CD4-positive, alpha-beta T cell treated with Interleukin-4 for 1 hour (primary cell): ENCODE results near the gene CYP46A1.

Experiments used
- DNase-seq, 2 donors: peaks; one replicate each; pipeline ENCODE4 v3.0.0-alpha.2; 2020 to 2022

The CYP46A1 gene

DNA sequence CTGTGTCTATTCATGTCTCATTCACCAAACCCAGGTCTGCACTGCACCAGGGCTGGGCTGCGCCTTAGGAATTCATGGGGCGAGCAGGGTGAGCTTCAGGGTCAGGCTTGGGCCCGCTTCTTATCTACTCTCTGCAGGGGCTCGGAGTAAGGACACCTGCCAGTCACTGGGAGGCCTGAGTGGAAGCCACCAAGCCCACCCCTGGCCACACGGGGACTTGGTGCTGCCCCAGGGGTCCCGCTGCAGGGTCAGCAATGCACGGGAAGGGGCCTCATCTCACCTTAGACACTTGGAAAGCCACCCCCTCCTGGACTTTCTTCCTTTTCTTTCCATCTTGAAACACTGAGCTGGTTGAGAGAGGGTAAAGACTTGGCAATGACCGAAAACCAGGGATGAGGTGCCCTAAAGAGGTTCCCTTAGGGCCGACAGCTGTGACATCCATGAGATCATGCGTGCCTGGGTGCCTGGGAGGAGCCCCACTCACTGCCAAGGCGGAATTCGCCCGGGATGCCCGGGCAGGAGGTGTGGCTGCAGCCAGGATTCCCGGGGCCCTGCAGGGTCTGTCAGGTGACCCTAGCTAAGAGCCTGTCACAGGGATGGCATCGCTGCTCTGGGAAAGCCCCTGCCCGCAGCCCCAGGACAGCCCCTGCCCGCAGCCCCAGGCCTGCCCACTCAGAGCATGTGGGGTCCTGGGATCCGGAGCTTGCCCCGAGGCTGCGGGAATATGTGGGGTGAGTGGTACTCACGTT is 63.7 kb downstream of the CYP46A1 start:
- no peak for DNase-seq

DNA sequence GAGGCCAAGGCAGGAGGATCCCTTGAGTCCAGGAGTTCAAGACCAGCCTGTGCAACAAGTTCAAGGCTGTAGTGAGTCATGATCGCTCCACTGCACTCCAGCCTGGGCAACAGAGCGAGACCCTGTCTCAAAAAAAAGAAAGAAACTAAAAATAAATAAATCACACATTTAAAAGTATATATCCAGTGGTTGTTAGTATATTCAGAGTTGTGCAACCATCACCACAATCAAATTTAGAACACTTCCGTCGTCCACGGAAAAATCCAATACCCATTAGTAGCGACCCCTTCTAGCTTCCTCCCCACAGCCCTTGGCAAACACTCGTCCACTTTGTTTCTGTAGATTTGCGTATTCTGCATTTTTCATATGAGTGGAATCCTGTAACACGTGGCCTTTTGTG is 64.4 kb downstream of the CYP46A1 start:
- DNase-seq: no peak

DNA sequence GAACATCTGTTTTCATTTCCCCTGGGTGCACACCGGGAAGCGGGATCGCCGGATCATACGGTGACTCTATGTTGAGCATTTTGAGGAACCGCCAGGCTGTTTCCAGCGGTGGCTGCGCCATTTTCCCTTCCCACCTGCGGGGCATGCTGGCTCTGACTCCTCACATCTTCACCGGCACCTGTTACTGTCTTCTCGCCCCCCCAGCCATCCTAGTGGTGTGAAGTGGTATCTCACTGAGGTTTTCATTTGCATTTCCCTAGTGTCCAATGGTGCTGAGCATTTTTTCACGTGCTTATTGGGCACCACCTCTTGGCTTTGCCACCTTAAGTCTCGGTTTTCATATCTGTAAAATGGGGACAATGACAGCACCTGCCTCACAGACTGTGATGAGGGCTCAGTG is 65.0 kb downstream of the CYP46A1 start:
- no peak for DNase-seq

DNA sequence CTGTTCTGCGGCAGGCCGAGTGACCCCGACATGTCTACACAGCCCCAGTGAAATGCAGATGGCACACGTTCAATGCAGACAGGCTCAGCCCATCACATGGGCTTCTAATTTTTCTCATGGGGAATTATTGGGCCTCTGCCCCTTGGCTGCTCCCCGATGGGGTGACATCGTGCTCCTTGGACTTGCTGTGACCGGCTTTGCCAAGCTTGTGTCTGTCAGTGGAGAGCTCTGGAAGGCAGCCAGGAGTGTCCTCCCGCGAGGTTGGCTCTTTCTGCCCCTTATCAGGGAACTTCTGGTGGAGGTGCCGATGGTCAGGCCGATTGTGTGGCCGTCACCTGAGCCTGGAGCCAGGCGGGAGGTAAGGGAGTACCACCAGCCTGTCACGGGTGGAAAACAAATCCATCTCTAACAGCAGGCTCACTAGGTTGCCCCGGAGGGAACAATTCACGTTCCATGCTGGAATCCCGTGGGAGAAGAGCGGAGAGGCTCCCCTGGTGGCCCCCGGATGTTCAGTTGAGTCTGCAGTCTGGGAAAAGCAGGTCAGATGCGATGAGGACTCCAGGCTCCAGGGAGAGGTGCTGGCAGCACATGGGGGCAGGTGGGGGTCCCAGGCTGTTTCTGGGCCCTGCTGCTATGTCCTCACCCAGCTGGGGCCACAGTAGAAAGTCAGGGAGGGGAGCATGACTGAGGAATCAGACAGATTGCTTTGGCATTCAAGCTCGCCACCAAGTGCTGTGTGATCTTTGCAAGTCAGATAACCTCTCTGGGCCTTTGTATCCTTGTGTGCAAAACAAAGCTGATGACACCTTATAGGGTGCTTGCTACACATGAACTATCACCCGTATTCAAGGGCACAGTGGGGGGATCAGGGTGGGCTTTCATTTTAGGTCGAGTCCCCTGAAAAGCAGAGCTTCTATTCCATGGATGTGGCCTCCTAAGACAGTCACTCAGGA is 65.9 kb downstream of the CYP46A1 start:
- no peak for DNase-seq

DNA sequence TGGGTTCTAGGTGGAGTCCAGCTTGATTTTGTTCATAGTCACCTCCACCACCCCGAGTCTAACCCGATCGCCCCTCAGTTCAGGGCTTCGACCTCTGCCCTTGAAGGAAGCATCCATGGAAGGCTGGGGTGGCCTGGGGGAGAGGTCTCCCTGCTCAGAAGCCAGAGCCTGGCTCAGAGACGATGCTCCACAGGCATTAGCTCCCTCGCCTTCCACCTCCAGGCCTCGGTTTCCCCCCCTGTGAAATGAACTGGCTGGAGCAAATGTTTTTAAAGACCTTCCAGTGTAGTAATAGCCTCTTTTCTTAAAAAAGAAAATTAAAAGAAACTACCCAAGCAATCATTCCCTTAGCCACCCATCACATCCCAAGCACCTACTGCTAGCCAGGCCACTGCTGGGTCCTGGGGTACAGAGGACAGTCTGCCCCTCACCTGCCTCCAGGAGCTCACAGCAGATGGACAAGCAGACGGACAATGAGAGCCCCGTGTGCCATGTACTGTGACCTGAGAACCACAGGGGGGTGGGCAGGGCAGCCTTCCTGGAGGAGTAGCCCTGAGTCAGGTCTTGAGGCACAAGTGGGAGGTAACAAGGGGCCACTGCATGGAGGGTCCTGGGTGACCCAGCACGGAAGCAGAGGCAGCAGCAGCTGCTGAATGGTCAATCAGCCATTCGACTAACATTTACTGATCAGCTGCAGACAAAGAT is 66.8 kb downstream of the CYP46A1 start:
- DNase-seq: no peak

DNA sequence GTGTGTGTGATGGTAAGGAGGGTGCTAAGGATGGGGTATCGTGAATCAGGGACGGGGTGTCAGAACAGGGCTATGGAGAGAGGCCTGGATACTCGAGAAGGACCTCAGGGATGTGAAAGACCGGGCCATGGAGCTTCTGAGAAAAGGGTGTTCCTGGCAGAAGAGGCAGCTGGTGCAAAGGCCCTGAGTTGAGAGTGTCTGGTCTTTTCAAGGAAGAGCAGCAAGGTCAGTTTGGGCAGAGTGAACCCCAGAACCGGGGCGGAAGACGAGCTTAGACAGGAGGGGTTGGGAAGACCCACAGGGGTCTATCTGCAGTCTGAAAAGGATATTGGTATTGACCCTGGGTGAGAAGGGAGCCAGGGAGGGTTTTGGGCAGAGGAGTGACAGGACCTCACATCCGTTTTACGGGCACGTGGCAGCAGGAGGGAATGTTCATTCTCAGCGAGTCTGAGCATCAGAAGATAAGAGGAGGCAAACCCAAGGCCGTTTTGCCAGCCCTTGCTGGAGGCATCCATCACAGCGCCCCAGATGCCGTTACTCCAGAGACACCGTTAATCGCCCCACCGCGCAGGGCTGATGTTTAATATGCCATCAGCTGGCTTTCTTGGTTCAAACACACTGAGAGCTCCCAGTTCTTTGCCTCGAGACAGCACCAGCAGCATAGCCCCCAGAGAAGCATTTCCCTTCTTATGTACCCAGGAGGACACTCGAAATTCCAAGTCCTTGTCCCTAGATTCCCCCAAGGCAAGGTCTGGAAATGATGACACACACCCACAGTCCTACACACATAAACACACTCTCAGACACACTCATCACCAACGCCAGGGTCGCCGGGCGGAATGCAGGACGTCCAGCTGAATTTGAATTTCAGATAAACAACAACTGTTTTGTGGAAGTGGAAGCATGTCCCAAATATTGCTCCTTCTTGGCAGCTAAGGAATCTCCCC is 67.7 kb downstream of the CYP46A1 start:
- no peak for DNase-seq

DNA sequence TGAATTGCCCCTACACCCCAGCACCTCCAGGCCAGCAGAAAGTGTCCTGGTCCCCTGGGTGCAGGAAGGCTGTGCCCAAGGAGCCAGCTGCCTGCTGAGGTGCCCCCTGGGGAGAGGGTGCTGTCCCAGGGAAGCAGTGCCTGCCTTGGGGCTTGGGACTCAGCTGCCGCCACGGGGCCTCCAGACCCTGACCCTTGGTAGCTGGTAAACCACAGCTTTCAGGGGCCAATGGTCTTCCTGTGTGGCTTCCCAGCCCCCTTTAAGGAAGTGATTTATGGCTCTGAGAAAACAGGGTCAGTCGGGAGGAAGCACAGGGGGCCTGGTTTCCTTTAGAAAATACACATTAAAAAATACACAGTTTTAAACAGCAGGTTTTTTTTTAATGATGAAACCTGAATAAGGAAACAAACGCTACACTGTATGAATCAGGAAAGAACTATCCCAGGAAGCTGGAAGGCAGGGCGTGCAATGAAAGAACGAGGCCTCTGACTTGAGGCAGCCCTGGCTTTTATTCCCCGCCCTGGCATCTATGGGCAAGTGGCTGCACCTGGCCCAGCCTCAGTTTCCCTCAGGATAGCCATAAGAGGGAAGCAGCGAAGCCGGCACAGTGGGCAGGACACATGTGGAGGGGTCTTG is 68.5 kb downstream of the CYP46A1 start:
- DNase-seq: no peak

DNA sequence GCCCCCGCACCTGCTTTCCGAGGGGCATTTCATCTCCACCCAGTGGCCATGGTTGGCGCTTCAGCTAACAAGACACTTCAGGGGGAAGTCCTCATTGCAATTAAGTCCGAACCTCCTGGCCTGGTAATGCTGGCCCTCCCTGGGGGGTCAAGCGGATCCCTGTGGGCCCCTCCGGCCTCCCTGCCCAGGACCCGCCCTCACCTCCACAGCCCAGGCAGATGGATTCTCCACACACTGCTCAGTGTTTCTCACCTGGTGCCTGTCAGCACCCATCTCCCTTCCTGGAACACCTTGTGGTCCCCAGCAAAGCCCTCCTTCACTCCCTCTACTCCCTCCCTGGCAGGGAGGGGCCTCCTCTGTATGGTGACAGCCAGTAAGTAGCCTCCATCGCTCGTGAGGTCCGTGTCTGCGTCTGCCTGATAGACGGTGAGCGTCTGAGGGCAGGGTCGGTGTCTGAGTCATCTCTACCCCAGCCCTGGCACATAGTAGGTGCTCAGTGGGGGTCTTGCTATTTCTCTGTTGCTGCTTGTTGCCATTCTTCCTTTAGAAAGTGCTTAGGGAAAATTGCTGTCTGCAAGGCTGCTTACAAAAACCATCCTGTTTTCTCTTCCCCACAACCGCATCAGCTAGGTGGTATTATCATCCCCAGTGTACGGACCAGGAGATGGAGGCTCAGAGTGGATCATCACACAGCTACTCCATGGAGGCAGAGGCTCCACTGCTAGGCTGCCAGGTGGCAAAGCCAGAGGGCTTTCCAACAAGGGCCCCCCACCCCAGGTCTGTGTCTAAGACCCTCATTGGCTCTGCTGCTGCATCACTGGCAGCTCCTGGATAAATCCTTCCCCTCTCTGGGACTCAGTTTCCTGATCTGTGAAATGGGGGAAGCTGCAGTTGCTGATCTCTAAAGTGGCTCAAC is 69.4 kb downstream of the CYP46A1 start:
- DNase-seq: no peak

DNA sequence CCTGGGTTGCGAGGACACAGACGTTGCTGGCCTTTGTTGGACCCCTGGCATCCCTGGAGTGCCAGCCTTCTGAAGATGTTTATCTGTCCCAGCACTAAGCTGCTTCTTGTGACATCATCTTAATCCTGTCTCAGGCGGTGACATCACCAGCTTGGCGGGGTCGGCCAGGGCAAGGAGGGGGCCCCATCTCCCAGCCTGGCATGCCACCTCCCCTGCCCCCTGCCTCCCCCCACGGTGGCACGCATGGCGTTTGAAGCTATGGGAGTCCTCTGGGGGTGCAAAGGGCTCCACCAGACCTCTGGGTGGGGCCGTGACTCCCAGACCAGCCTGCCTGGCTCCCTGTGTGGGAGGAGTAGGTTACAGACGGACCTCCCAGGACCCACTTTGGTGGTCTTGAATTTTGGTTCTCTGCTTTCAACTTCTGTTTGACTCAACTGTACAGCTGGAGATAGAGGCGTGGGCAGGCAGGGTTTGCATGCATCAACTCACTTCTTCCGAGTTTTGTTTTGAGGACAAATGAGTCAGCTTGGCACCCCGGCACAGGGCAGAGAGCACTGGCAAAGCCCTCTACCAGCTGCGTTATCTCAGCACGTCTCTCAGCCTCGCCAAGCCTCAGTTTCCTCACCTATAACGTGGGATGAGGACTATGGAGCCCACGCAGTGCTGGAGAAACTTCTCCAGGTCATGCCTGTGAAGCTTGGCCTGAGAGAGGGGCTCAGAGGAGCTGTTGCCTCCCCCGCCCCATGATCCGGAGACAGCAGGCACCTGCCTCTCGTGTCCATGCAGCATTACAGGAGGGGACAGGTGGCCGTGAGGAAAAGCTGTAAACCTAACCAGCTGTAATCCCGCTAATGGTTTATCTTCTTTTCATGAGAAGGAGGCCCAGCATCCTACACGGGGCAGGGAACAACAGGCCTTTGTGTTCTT is 70.3 kb downstream of the CYP46A1 start:
- DNase-seq: no peak

DNA sequence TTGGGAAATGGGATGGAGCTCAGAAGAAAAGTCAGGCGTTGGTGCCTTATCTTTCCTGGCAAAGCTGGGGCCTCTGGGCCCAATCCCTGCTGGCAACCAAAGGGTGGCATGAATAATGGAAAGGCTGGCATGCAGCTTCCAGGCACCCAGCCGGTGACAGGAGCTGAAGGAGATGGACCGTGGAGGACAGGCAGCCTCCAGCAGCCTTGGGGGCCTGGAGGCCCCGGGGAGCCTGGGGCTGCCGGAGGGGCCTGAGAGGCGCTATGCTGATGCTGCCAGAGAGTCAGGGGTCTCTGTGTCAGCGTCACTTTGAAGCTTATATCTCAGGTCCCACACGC is 70.9 kb downstream of the CYP46A1 start:
- DNase-seq: no peak

DNA sequence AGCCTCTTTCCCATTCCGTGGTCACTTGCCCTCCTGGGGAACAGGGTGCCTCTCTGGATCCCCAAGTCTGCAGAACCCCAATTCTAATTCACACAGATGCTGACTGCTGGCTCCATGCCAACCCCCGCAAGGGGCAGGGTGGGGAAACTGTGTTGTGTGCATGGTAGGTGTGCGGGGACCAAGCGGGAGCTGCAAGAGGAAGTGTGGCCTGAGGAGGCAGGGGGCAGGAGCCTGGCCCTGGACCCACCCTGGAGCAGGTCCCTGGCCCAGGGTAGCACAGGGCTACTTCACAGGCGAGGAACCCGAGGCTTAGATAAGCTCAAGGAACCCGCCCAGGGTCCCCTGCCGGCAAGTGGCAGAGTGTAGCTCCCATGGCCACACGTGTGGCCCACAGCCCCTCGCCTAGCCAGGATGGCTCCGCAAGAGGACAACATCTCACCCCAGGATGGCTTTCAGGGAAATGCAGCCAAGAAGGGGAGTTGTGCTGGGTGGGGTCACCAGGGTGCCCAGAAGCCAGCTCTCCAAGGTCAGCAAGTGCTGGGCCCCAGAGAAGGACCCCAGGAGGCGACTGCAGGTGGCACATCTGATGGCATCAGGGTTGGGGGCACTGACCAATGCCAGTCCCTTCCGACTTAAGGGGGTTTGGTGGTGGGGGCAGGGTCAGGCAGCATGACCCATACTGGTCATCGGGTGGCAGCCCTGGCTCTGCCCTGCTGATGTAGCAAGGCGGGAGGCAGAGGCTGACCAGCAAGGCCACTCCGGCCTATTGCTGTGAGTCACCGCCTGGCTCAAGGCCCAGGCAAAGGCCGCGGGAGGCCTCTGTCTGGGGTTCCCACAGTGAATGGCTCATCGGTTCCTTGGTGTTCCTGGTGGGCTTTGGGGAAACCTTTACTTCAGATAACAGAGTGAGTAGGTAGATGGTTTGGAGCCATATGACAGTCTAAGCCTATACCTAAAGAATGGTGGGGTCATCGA is 71.8 kb downstream of the CYP46A1 start:
- no peak for DNase-seq

DNA sequence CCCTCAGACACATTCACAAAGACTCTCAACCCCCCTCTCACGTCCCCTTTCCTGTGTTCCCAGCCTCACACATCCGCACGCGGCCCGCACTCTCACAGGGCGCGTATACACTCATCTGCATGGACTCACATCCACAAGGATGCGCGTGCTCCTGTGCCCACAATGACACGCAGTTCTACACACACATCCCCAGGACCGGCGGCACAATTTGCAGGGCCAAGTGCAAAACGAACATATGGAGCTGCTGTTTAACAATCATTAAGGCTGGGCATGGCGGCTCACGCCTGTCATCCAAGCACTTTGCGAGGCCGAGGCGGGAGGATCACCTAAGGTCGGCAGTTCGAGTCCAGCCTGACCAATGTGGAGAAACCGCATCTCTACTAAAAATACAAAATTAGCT is 72.7 kb downstream of the CYP46A1 start:
- no peak for DNase-seq

DNA sequence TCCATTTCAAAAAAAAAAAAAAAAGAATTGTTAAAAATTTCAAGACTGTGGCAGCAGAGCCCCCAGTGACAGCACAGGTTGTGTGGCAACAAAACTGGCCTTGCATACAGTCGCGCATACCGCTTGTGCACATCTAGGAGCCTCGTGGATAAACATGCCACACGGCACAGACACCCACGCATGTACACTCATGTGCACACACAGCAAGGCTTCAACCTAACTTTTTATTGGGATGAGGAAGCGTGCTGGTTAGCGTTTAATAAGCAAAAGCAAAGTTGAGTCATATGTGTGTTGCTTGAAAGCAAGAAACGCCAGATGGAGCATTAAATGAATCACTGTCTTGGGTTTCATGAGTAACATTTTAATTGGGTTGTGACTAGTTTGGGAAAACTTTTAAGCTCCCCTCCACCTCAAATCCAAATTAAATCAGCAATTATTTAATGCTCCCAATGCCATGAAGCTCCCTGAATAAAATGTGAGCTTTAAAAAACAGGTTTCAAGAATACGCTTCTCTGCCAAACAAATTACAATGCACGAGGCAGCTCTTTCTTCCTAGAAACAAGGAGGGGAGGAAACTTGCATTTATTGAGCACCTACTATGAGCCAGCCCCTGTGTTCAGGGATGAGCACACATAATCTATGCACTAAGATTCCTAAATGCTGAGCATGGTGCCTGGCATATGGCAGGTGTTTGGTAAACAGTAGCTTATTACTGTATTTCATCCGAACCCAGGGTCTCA is 73.4 kb downstream of the CYP46A1 start:
- DNase-seq: no peak

DNA sequence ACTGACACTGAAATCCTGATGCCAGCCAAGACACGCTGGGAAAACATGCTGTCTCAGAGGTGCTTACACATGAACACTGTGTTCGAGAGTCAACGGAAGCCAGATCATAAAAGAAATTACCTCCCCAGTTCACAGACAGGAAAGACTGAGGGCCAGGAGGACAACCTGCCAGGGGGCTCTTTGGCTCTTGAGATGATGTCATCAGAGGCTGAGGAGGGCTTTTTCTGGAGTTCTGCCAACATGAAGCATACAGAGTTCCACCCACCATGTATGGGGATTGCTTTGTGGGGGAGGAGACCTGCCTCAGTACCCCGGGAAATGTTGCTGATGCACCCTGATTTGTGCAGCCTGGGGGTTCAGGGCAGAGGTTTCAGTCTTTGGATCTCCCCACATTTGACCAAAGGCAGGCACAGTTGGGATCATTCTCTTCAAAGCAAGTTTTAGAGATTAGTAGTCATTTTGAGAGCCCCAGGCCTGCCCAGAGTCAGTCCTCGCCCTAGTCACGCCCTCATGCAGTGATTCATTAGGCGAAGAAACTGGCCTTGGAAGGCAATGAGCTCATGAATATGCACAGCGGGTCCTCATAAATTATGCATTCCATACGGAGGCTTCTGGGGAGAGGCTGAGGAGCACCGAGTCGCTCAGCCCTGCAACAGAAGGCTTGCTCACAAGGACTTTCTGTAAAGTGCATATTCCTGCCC is 74.2 kb downstream of the CYP46A1 start:
- no peak for DNase-seq

DNA sequence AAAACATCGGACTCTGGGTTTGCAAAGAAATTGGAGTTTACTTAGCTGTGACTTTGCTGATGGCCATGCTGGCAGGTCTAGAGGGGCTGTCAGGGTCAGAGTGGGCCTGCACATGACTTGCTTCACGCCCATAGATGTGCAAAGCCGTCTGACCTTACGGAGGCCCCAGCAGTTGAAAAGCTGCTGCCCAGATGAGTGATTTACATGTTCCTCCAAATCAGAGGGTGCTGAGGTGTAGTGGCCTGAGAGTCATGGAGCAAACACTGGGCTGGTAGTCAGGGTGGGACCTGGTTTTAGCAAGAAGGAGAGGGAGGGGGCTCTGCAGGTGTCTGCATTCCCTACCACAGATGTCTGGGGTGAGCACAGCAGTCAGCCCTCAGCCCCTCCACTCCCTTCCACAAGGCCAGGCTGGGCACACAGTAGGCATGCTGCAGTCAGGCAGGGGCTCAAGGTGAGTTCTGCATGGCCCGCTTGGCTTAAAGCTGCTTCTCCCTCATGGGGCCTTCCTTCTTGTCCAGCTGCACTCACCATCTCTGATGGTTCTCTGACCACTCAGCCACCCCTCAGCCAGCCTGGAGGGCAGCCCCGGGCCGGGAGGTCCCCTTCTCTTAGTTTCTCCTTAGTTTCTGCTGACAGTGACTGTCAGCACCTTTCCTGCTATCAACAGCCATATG is 74.9 kb downstream of the CYP46A1 start:
- no peak for DNase-seq

DNA sequence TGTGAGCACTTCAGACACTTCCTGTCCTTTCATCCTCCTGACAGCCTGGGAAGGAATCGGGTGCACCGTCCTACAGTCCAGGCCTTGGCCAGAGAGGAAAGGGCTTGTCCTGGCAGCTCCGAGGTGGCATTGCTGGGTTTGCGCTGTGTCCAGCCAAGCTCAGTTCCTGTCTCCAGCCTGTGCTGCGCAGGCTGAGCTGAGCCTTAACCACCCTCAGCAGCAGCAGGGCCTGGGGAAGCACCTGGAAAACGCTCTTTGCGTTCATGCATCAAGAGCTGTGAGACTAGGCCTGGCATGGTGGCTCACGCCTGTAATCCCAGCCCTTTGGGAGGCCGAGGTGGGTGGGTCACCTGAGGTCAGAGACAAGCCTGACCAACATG is 75.4 kb downstream of the CYP46A1 start:
- no peak for DNase-seq
